GM21515 (cell line): Measurements from ENCODE around the gene DBN1.

Experiments
- ATAC-seq: cut with Tn5 transposase; IDR thresholded peaks from one replicate; pipeline ENCODE4 v1.9.1; 2021; ENCODE audit not compliant: unreplicated experiment

DBN1 gene

DNA sequence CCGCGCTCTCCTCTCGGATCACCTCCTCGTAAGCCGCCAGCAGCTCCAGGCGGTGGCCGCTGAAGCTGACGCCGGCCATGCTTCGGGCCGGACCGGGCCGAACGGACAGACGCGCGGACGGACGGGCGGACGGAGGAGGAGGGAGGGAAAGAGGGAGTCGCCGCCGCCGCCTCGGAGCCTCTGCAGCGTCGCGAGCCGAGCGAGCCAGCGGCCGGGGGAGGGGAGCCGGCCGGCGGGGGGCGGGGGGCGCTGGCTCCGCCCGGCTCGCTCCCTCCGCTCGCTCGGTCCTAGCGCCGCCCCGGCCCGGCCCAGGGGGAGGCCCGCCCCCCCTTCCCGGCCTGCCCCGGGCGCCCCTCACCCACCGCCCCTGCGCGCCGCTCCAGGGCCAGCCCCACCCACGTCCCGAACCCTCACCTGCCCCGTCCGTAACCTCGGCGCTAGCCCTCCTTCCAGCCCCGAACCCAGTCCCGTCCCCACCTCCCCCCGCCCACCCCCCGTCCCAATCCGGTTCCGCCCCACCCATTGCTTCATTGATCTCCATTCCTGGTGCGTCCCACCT is at the start of gene DBN1:
Gene DBN1, minus strand, starts transcription at position 192 of the 559 bp plus-strand sequence. Its CDS starts 113 bp downstream, at position 79.
- ATAC-seq, result no peak

DNA sequence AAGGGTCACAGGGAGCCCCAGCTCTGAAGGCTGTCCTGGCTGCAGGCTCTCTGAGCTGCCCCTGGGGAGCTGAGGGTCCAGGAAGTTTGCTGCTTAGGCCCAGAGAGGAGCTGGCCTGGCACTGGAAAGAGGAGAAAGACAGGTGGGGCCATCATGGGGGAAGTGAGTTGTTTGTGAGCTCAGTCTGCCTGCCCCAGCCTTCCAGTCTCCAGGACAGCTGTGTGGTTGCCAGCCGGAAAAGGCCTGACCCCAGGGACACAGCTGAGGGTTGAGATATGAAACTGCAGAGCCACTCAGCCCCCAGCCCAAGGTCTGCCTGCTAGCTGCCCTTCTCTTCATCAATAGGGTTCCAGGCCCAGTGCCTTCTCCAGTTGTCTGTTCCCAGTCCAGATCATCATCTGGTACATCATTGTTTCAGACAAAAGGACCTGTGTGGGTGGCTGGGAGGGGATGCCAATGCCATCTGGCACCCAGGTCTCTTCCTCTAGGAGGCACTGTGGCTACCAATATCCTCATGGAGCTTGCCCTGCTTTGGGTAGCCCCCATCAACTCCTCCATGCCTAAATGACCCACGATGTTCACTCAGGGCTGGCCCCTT is 47.6 kb upstream of the DBN1 start:
- no peak for ATAC-seq

DNA sequence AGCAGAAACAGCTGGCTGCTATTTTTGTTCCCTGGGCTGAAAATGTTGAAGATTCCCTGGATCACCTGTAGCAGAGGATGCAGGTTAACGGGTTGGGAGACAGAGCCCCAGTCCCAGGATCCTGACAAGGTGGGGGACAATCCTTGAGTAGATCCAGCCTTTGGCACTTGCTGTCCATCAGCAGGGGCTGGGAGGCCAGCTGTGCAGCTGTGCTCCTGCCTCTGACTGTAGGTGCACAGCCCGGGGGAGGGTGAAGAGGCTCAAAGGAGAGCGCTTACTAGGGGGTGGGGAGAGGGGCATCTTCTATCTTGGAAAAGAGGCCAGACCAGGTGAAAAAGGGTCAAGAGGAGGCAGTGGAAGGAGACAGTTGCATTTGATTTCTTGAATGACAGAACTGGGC is 46.8 kb upstream of the DBN1 start:
- no peak for ATAC-seq

DNA sequence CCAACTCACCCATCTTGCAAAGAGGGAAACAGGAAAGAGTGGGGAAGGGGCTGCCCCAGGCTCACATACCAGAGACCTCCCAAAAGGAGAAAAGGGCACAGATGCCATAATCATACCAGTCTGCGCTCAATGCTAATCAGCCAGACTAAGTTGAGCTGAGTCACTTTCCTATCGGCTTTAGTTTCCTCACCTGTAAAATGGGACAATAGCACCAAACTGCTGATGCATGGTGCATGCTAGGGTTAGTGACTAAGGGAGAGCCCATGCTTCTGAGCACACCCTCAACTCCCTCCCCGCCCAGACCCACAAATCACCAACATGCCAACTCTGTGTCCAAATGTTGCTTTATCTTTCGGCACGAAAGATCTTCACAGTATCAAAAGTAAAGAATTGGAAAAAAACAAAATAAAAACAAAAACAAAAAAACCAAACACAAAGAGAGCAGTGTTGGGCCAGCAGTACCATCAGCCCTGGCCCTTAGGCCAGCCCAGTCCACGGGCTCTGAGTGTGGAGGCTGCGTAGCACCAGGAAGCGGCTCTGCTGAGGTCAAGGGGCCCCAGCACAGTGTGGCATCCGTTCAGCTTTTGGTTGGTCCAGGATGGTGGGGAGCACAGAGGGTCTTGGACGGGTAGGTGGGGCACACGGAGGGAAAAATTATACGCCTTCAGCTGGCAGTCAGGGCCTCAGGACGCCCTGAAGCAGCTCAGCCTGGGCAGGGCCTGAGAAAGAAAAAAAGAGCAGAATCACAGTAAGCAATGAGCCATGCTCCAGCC is 46.2 kb upstream of the DBN1 start:
- no peak for ATAC-seq

DNA sequence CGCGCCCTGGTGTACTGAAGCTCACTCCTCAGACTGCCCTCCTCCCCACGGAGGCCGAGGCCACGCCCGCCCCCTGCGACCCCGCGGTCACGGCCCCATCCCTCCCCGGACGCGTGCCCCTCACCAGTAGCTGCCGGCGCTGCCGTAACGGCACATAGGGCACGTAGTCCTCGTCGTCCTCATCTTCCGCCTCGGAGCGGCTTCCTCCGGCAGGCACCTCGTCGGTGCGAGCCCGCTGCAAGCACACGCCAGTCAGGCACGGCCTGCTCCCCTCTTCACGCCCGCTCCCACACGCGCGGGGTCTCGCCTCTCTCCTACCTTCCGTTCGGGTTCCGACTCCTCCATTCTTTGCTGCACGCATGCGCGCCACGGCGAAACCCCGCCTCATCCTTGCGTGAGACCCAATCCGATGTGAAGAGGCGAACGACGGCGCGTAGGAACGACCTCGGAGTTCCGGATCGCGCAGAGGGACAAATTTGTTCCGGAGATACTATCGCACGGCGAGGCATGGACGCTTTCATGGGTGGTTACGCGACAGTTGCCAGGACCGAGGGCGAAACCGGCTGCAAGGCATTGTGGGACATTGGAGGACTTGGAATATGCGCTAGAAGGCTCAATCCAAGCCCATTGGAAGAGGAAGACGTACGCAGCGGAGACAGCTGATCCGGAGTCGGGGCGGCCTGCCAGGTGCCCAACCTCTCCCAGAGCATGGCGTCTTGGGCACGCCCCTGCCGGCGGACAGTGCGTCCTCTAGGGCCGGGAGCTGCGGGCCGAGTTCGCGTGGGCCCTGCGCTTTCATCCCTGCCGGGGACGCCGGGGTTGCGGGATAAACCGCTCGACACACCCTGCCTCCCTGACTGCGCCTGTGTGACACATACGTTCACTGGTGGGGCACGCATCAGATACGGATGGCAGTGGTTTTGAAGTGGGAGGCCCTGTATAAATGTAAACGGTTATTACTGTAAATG is 43.5 kb upstream of the DBN1 start, which contains the start of gene DDX41:
Gene DDX41, minus strand, starts transcription at position 361 of the 968 bp plus-strand sequence. Its CDS starts 16 bp downstream, at position 345.
- ATAC-seq, result peak; percentile 84

DNA sequence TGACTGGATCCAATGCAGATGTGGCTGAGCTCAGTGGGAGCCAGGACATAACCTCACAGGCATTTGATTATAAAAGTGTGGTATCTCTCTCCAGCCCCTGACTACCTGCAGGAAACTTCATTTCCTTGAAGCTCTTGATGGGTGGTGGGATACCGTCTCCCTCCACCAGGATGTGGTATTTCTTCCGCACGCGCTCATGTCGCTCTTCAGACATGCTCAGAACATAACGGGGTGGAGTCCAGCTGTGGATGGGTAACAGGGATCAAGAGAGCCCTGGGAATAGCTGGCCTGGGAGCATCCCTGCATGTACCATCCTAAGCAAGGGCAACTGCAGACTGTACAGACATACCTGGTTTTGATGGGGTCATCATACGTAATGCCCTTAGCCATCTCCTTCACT is 42.1 kb upstream of the DBN1 start:
- no peak for ATAC-seq

DNA sequence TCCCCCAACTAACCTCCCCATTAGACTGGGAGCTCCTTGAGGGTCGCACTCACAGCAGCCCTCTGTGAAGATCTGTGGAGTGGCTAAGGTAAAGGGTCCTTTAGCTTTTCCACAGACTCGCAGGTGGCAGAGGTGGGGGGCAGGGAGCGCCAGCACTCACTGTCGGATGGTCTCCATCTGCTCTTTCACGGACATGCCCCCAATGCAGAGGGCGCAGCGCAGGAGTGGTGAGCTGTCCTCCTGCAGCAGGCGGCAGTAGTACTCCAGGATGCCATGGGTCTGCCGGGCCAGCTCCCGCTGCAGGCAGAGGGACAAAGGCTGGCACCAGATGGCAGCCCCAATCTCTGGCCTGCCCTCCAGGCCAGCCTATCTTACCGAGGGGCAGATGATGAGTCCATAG is 41.1 kb upstream of the DBN1 start:
- ATAC-seq, result no peak

DNA sequence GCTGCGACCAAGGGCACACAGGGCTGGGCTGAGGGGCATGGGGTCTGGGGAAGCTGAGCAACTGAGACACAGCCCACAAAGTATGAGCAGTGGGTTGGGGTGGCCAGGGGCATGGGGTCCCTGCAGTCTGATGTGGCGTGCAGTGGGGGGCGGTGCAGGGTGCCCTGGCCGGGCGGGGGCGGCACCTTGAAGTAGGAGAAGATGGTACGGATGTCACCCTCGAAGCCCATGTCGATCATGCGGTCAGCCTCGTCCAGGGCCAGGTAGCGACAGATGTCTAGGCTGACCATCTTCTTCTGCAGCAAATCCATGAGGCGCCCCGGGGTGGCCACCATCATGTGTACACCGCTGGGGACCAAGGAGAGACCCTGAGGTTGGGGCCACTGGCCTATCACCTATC is 40.1 kb upstream of the DBN1 start:
- ATAC-seq, result no peak

DNA sequence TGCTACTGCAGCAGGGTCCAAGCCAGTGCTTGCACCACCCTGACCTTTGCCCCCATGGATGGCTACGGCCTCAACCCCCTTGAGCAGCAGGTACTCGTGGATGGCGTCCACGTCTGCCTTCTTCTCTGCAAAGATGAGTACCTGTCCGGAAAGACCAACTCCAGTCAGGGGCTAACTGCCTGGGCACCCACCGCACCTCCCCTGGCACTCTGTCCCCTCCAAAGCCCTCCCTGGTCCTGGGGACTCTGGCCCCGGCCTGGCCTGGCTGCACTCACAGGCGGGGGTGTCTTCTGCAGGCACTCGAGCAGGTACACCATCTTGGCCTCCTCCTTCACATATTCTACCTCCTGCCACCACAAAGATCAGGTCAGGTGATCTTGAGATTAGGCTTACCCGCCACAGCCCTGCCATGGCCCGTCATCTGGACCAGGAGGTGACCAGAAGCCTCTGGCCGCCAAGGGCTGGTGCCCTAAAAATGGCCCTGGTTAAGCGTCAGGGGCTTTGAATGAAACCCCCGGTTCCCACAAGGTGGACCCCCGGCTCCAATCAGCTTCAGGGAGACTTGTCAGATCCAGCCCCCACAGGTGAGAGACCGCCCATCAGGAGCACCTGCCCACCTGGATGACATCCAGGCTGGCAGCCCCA is 39.4 kb upstream of the DBN1 start:
- ATAC-seq, result no peak

DNA sequence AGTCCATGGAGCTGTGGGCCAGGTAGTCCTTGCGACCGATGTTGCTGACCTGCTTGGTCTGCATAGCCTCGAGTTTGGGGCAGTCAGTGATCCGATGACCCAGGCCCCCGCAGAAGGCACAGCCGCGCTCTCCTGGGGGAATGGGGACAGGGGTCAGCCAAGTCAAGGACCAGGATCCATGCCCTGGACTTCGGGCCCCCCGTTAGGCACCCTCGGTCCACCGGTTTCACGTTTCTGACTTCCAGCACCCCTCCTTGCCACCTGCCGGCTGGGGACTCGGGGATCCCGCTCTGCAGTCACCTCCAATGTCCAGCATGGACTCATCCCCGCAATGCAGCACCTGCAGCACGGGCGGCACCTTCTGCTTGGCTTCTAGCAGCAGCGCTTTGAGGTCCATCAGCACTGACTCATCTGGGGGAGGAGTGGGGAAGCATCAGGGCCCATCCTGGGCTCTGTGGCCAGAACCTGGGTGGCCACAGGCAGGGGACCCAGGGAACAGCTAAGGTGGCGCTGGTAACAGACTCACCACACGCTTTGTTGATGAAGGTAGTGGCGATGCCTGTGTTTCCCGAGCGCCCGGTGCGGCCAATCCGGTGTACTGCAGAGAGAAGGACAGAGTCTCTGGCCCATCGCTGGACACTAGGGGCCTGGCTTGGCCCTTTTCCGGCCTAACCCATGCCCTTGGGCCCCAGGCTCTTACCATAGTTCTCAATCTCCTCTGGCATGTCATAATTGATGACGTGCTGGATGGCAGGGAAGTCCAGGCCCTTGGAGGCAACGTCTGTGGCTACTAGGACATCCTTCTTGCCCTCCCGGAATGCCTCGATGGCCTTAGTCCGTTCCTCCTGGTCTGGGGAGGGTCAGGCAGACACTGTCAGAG is 38.6 kb upstream of the DBN1 start:
- no peak for ATAC-seq

DNA sequence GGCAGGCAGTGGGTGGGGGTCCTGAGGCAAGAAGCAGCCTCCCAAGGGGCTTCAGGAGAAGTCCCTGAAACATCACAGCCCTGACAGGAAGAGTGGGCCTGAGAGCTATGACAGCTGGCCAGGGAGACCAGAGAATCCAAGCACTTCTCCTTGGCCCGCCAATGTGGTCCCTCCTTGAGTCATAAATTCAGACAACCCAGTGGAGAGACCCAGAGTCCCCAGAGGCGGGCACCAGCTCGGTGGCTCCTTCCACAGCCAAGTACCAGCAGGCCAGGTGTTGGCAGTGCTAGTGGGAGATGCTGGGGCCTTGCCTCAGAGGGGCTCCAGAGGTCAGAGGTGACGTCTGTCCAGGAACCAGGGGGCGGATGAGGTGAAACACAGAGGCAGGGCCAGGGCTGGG is 37.7 kb upstream of the DBN1 start:
- no peak for ATAC-seq

DNA sequence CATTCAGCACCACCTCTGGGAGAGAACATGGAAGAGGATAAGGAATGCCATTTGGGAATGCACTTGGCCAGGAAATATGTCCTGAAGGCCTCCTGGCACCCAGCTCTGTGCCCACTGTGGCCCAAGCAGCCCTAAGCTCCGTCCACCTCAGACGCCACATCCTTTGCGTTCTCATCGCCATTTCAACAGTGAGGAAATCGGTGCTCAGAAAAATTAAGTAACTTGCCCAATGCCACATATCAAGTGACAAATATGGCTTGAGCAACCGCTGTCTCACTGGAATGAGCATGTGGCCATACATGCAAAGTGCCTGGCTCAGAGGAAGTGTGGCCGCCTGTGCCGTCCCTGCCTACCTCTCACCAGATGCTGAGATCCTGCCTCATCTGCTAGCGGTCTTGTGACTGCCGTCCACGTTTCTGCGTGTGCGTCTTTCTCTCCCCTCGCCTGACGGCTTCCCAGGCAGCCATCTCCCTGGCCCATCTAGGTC is 37.2 kb upstream of the DBN1 start:
- no peak for ATAC-seq

DNA sequence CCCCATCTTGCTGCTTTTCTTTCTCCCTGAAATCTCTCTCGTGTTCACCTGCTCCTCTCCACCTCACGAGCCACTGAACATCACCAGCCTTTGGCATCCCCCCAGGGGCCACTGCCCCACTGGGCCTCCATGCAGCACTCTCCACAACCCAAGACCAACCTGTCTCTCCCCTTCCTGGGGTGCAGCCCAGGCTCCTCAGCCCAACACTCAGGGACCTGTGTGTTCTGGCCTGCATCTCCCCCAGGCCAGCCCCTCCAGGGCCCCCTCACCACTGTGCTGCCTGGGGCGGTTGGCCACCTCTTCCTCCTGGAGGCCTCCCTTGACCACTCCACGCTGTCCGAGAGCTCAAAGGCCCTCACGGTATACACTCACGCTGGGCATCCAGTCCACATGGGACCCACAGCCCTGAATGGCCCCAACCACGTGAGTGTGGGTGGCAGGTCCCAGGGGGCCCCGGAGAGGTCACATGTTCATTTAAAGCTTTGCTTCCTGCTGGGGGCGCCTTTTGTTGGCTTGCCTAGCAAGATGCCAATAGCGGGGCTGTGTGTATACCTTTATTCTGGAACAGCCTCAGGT is 36.6 kb upstream of the DBN1 start:
- ATAC-seq, result no peak

DNA sequence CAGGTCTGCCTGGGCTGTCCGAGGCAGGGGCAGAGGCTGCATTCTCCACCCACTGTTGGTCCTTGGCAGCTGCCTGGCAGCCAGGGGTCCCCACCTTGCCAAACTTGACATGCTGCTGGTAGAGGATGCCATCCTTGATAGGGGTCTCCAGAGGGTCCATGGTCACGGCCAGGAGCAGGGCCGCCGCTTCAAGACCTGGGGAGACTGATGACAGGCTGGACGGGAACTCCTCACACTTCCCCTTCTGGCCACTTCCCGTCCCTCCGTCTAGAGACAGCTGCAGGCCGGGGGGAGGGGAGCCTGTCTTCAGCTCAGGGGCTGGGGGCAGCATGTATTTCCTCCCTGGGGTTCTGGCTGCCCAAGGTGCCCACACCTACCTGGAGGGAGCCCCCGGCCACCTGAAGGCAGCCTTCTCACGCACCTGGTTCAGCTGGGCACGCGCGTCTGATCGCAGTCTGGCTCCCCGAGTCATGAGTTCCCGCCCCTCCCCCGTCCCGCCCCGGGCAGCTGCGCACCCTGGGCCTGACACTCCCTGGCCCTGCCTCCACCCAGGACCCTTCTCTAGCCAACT is 36.0 kb upstream of the DBN1 start, which contains the start of gene DOK3:
Gene DOK3, minus strand, starts transcription at position 446 of the 571 bp plus-strand sequence. Its CDS starts 286 bp downstream, at position 160.
- no peak for ATAC-seq

DNA sequence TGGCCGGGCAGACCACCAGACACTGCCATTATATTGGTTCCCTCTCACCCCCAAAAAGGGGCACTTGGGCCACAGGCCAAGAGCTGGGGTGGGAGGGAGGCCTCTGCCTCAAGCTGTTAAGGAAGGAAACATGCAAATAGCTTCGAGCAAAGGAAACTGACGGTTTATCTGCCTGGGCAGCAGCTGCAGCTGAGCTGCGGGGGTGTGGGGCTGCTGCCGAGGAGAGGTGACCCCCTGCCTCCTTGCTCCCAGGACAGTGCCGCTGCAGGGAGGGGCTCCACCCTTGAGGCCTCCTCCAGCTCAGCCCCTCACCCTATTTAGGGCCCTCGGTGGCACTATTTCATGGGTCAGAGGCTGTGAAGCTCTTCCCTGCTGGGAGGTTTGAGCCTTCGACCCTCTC is 35.4 kb upstream of the DBN1 start:
- ATAC-seq, result peak; percentile 33

DNA sequence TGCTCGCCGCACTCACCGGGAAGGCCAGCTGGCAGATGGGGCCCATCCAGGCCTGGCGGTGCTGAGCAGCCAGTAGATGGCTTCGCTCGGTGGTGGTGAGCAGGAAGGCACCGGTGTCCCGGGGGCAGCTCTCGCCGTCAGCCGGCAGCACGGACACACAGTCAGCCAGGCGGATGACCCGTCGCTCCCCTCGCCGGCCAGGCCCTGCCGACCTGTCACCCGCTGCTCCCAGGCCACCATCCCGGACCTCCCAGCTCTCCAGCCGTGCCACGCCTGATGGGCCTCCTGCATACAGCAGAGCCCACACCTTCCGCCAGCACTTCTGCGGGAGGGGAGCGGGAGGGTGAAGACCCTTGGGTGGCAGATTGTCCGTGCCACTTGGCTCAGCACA is 34.8 kb upstream of the DBN1 start:
- ATAC-seq, result no peak

DNA sequence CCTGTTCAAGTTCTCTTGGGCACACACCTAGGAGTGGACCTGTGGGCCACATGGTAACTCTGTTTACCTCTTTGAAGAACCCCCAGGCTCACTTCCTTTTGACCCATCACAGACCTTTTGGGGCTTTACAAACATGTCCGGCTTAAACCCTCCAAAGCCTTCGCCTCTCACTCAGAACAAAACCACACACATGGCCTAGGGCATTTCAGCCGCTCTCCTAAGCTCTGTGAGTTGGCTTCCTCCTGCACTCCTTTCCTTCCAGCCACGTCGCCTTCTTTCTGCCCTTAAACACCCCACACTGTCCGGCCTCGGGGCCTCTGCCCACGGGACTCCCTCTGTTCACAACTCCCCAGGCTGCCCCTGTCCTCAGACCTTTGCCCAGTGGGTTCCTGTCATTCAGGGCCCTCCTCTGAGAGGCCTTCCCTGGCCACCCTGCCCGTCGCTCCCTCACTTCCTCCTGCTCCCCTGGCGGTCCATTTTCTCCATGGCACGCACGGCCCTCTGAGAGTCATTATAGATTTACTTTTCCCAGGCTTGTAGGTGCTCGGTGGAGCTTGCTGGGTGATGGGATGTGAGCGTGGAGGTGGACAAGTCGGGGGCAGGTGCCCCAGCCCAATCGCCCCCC is 34.3 kb upstream of the DBN1 start:
- ATAC-seq, result no peak

DNA sequence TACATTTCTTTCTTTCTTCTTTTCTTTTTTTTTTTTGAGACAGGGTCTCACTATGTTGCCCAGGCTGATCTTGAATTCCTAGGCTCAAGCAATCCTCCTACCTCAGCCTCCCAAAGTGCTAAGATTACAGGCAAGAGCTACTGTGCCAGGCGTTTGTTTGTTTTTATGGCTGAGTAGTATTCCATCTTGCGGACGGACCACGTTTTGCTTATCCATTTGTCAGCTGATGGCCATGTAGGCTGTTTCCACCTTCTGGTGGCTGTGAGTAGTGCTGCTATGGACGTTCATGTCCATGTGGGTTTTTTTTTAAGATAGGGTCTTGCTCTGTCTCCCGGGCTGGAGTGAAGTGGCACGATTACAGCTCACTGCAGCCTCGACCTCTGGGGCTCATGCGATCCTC is 33.7 kb upstream of the DBN1 start:
- no peak for ATAC-seq
